ENCODE measurements around the gene TBC1D4.

TBC1D4 gene

DNA sequence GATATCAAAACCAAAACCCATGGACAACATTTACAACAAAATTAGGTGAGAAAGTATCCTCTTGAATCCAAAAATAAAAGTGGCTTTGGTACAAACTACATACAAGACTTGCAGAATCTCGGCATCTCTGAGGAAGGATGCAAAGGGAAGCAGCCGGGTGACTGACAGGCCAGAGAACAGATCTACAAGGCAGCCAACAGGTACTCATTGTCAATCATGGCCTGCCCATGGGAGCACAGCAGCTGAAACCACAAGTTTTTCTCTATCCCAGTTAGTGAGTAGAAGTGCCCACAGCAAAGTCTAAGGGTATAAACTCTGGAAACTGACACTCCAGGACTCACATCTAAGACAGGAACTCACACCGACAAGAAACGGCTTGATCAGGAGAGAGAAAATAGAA is 74.5 kb downstream of the TBC1D4 start:
- Mint-ChIP-seq H3K36me3 (ENCODE audit: low read depth) (peaks cover 3% of the 10 kb centered on the region), H3K4me3 (no peak overlapping the region), H3K9me3 (no peaks in the 10 kb centered on the region), H3K4me1 (peaks cover 66% of the 10 kb centered on the region), H3K27me3 (ENCODE audit: low read depth) (peaks cover 3% of the 10 kb centered on the region), H3K27ac (peak overlapping the region in 2 of 3 experiments; percentile 5 to 24)
- TF ChIP-seq, protein P1, sequence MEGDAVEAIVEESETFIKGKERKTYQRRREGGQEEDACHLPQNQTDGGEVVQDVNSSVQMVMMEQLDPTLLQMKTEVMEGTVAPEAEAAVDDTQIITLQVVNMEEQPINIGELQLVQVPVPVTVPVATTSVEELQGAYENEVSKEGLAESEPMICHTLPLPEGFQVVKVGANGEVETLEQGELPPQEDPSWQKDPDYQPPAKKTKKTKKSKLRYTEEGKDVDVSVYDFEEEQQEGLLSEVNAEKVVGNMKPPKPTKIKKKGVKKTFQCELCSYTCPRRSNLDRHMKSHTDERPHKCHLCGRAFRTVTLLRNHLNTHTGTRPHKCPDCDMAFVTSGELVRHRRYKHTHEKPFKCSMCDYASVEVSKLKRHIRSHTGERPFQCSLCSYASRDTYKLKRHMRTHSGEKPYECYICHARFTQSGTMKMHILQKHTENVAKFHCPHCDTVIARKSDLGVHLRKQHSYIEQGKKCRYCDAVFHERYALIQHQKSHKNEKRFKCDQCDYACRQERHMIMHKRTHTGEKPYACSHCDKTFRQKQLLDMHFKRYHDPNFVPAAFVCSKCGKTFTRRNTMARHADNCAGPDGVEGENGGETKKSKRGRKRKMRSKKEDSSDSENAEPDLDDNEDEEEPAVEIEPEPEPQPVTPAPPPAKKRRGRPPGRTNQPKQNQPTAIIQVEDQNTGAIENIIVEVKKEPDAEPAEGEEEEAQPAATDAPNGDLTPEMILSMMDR (IDR thresholded peaks at IDR 0.05; ENCODE audit: unreplicated experiment in 3 of 3), result no peak

DNA sequence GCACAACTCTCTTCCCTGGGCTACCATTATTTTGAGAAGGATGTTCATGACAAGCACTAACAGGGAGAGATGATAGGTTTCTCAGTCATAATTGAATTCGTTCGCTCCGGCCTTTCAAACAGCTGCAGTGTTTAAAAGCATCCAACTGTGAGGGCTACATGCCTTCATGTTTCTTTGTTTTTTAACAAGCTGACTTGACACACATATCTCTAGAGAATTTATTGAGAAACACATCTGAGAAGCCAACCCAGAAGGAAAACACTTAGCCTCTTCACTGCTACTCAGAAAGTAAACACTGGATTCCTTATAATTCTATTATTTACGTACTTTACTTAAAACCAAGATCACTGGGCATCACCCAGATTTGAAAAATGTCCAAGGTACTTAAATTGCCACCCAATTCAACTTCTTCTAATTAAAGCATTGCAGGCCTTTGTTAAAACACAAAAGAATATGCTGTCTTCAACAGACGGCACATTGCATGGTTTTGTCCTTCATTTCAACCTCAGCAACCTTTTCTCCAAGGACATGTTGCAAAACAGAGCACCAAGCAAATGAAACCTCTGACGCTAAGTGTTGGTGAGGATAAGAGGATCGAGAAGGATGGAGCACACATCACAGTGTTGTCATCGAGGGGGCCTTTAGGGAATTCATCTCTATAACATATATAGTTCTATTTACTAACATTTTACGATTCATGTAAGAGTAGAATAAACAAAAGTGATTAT is 75.8 kb downstream of the TBC1D4 start:
- H3K27me3 Mint-ChIP-seq (ENCODE audit: low read depth), result peaks cover 3% of the 10 kb centered on the region
- peaks cover 5% of the 10 kb centered on the region for H3K36me3 Mint-ChIP-seq (ENCODE audit: low read depth)
- H3K4me3 Mint-ChIP-seq, result no peak overlapping the region
- peaks cover 76% of the 10 kb centered on the region for H3K4me1 Mint-ChIP-seq
- no peaks in the 10 kb centered on the region for H3K9me3 Mint-ChIP-seq
- H3K27ac Mint-ChIP-seq, result peak overlapping the region; percentile 63 to 89 (median 64)
- TF ChIP-seq, protein P1 (IDR thresholded peaks at IDR 0.05; ENCODE audit: unreplicated experiment in 3 of 3), result no peak

DNA sequence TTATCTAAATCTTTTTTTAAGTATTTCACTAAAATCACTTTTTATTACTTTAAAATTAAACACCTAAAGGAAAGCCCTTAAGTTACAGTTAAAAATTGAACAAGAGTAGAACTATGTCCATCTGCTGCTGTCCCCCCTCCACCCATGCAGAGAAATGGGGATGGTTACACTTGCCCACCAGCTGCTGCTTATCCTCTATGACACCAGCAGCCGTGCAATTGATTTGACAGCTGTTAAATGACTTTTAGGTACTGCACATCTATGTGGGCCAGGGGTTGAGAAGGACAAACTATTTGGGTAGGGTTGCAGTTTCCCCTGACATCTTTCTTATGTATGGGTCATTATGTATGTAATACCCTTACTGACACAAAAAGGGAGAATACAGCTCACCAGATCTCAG is 77.2 kb downstream of the TBC1D4 start:
- peaks cover 3% of the 10 kb centered on the region for H3K27me3 Mint-ChIP-seq (ENCODE audit: low read depth)
- H3K27ac Mint-ChIP-seq, result peak overlapping the region; percentile 69 to 76 (median 73)
- TF ChIP-seq, protein P1 (IDR thresholded peaks at IDR 0.05; ENCODE audit: unreplicated experiment in 3 of 3), result no peak
- peaks cover 9% of the 10 kb centered on the region for H3K9me3 Mint-ChIP-seq
- H3K4me1 Mint-ChIP-seq, result peaks cover 69% of the 10 kb centered on the region
- H3K4me3 Mint-ChIP-seq, result no peak overlapping the region
- H3K36me3 Mint-ChIP-seq (ENCODE audit: low read depth), result peaks cover 13% of the 10 kb centered on the region

DNA sequence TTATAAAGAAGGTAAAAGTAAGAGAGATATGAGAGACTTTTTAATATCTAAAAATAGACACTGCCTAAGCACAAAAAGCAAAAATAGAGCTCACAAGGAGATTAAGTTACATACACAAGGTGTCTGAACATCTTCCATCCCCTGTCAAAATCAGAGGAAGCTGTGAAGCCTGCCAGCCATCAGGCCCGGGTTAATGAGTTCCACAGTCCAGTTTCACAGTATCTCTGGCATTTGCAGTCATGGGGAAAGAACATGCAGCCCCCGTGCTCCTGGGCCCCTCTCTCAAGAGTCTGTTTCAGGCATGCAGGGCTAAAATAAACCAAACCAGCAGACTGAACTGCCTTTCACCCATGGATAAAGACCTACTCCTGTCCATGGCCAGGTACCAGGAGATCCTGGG is 79.2 kb downstream of the TBC1D4 start:
- H3K4me3 Mint-ChIP-seq, result peak overlapping the region in 2 of 3 experiments; percentile 7 to 29
- H3K27ac Mint-ChIP-seq, result peak overlapping the region; percentile 69 to 93 (median 73)
- peaks cover 59% of the 10 kb centered on the region for H3K4me1 Mint-ChIP-seq
- peaks cover 18% of the 10 kb centered on the region for H3K9me3 Mint-ChIP-seq
- H3K36me3 Mint-ChIP-seq (ENCODE audit: low read depth), result peaks cover 20% of the 10 kb centered on the region
- H3K27me3 Mint-ChIP-seq (ENCODE audit: low read depth), result peaks cover 3% of the 10 kb centered on the region
- TF ChIP-seq, protein P1 (IDR thresholded peaks at IDR 0.05; ENCODE audit: unreplicated experiment in 3 of 3), result no peak

DNA sequence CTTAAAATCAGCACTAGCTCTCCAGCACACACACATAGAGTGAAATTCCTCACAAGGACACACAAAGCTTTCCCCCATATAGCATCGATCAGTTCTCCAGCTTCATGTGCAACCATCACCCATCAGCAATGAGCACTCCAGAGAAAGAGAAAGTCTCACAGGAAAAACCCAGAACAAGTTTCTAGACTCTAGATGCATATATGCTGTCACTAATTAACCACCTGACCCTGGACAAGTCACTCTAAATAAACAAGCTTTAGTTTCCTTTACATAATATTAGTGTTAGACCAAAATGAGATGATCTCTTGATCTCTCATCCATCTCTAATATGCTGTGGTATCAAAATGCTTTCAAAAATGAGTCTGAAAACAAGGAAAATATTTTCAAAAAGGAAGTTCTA is 81.2 kb downstream of the TBC1D4 start:
- TF ChIP-seq, protein P1 (IDR thresholded peaks at IDR 0.05; ENCODE audit: unreplicated experiment in 3 of 3), result no peak
- Mint-ChIP-seq H3K4me3 (no peak overlapping the region), H3K27ac (peak overlapping the region; percentile 5 to 92 (median 16)), H3K9me3 (peaks cover 24% of the 10 kb centered on the region), H3K4me1 (peaks cover 47% of the 10 kb centered on the region), H3K27me3 (ENCODE audit: low read depth) (no peaks in the 10 kb centered on the region), H3K36me3 (ENCODE audit: low read depth) (peaks cover 29% of the 10 kb centered on the region)

DNA sequence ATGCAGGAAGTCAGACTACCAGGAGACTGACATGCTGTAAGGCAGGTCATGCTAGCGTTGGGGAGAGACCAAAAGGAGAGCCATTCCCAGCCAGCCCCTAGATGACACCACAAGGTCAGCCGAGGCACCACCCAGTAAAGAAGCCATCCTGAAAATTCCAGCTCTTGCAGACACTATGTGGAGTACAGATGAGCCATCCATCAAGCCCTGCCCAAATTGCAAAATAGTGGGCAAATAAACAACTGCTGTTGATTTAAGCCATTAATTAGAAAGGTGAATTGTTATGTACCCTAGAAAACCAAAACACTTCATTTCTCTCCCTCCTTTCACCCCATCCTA is 82.1 kb downstream of the TBC1D4 start:
- Mint-ChIP-seq H3K9me3 (peaks cover 24% of the 10 kb centered on the region), H3K27ac (peak overlapping the region in 1 of 3 experiments; percentile 43), H3K4me3 (no peak overlapping the region), H3K36me3 (ENCODE audit: low read depth) (peaks cover 29% of the 10 kb centered on the region), H3K27me3 (ENCODE audit: low read depth) (no peaks in the 10 kb centered on the region), H3K4me1 (peaks cover 42% of the 10 kb centered on the region)
- TF ChIP-seq, protein P1 (IDR thresholded peaks at IDR 0.05; ENCODE audit: unreplicated experiment in 3 of 3), result no peak

Data from nephron (organoid).